Loucy (cell line): ENCODE data around the gene URGCP.

Experiments used
- H2AFZ ChIP-seq: fragments of 200-600 bp; sonication (generic); 2 replicates; pipeline ENCODE4 v1.6.0; 2016; ENCODE audit warnings: antibody characterized with exemption, mild to moderate bottlenecking, low read length, moderate library complexity
- H3F3A ChIP-seq: fragments of 200-600 bp; 2 replicates; pipeline ENCODE4 v1.6.0; 2016; ENCODE audit warnings: antibody characterized with exemption, low read depth, mild to moderate bottlenecking
- H3K27me3 ChIP-seq: fragments of 200-600 bp; sonication (generic); 2 replicates; pipeline ENCODE4 v1.6.1; 2014; ENCODE audit warnings: low read length, mild to moderate bottlenecking; ENCODE audit not compliant: insufficient read depth, poor library complexity, severe bottlenecking
- H3K36me3 ChIP-seq: fragments of 200-600 bp; sonication (generic); 2 replicates; pipeline ENCODE4 v1.6.1; 2016; ENCODE audit warnings: low read length; ENCODE audit not compliant: insufficient read depth
- H3K4me1 ChIP-seq: fragments of 200-600 bp; sonication (generic); 2 replicates; pipeline ENCODE4 v1.5.1; 2014; ENCODE audit warnings: low read length, mild to moderate bottlenecking; ENCODE audit not compliant: insufficient read depth, poor library complexity, severe bottlenecking
- H3K4me2 ChIP-seq: fragments of 200-600 bp; sonication (generic); 2 replicates; pipeline ENCODE4 v1.6.0; 2014; ENCODE audit warnings: antibody characterized with exemption, low read length, low read depth, mild to moderate bottlenecking; ENCODE audit not compliant: poor library complexity, severe bottlenecking
- H3K4me3 ChIP-seq: fragments of 200-600 bp; sonication (generic); 2 replicates; pipeline ENCODE4 v1.5.1; 2014; ENCODE audit warnings: low read length, mild to moderate bottlenecking, mixed read lengths; ENCODE audit not compliant: poor library complexity, severe bottlenecking
- H3K79me2 ChIP-seq: fragments of 200-600 bp; sonication (generic); 2 replicates; pipeline ENCODE4 v1.6.1; 2014; ENCODE audit warnings: low read length; ENCODE audit not compliant: insufficient read depth
- H3K9ac ChIP-seq: fragments of 200-600 bp; sonication (generic); 2 replicates; pipeline ENCODE4 v1.6.0; 2014; ENCODE audit warnings: mild to moderate bottlenecking, low read depth, low read length, moderate library complexity; ENCODE audit not compliant: poor library complexity, severe bottlenecking
- H3K9me2 ChIP-seq: fragments of 200-600 bp; sonication (generic); replicated peaks from 2 replicates; pipeline ENCODE4 v1.6.1; 2016; ENCODE audit warnings: low read depth, low read length, mixed read lengths
- H3K9me3 ChIP-seq: fragments of 200-600 bp; sonication (generic); 2 replicates; pipeline ENCODE4 v1.6.1; 2014; ENCODE audit warnings: mild to moderate bottlenecking, antibody characterized with exemption, low read length, low read depth; ENCODE audit not compliant: insufficient read depth
- H4K20me1 ChIP-seq: fragments of 200-600 bp; sonication (generic); 2 replicates; pipeline ENCODE4 v1.6.0; 2014; ENCODE audit warnings: antibody characterized with exemption, low read length, mild to moderate bottlenecking; ENCODE audit not compliant: insufficient read depth, poor library complexity, severe bottlenecking
- EZH2phosphoT487 ChIP-seq: fragments of 200-600 bp; IDR thresholded peaks from 2 replicates; pipeline ENCODE4 v1.6.1; 2018; ENCODE audit warnings: antibody characterized with exemption, mild to moderate bottlenecking, moderate library complexity, borderline replicate concordance
- TF ChIP-seq, protein P1 (sequence below): fragments of 200-600 bp; sonication (generic); conservative IDR thresholded peaks from 2 replicates; pipeline ENCODE4 v1.5.1; 2014; ENCODE audit warnings: mild to moderate bottlenecking, antibody characterized with exemption, low read length

The URGCP gene

DNA sequence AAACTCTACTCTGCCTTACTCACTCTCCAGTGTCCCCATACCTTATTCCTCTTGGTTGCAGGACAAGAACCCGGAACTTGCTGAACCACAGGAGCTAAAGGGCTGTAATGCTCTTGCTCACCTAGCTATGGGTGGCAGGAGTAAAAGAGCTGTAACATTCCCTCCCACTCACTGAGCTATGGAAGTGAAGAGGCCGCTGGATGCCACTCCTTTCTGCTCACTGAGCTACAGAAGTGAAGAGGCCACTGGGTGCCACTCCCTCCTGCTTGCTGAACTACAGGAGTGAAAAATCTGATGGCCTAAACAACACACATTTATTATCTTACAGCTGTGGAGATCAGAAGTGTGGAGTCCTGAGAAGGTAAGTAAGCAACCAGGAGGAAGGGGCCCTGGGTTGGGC is 54.6 kb downstream of the URGCP start:
- H3K4me2 ChIP-seq: no peak overlapping the region
- H3K4me1 ChIP-seq: peaks cover 9% of the 10 kb centered on the region
- H4K20me1 ChIP-seq: no peaks in the 10 kb centered on the region
- TF ChIP-seq, protein P1, sequence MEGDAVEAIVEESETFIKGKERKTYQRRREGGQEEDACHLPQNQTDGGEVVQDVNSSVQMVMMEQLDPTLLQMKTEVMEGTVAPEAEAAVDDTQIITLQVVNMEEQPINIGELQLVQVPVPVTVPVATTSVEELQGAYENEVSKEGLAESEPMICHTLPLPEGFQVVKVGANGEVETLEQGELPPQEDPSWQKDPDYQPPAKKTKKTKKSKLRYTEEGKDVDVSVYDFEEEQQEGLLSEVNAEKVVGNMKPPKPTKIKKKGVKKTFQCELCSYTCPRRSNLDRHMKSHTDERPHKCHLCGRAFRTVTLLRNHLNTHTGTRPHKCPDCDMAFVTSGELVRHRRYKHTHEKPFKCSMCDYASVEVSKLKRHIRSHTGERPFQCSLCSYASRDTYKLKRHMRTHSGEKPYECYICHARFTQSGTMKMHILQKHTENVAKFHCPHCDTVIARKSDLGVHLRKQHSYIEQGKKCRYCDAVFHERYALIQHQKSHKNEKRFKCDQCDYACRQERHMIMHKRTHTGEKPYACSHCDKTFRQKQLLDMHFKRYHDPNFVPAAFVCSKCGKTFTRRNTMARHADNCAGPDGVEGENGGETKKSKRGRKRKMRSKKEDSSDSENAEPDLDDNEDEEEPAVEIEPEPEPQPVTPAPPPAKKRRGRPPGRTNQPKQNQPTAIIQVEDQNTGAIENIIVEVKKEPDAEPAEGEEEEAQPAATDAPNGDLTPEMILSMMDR: no peak
- no peaks in the 10 kb centered on the region for H3K79me2 ChIP-seq
- no peak overlapping the region for H2AFZ ChIP-seq
- no peak overlapping the region for H3K4me3 ChIP-seq
- H3F3A ChIP-seq: no peaks in the 10 kb centered on the region
- H3K27me3 ChIP-seq: peaks cover 29% of the 10 kb centered on the region
- no peak overlapping the region for H3K9ac ChIP-seq
- no peaks in the 10 kb centered on the region for H3K36me3 ChIP-seq
- H3K9me2 ChIP-seq: no peaks in the 10 kb centered on the region
- H3K9me3 ChIP-seq: no peaks in the 10 kb centered on the region

- Histone ChIP-seq H3K9ac (no peak overlapping the region), H3K4me1 (peaks cover 9% of the 10 kb centered on the region), H3K9me3 (no peaks in the 10 kb centered on the region), H2AFZ (no peak overlapping the region), H3K36me3 (no peaks in the 10 kb centered on the region), H3K27me3 (peaks cover 29% of the 10 kb centered on the region), H3K9me2 (no peaks in the 10 kb centered on the region), H4K20me1 (no peaks in the 10 kb centered on the region), H3K4me3 (no peak overlapping the region), H3K4me2 (peak overlapping the region; percentile 9), H3F3A (no peaks in the 10 kb centered on the region), H3K79me2 (no peaks in the 10 kb centered on the region)
- TF ChIP-seq, protein P1: no peak
- no peak for TF ChIP-seq EZH2phosphoT487
Observed at GRCh38 chr7:43850348-43851116, 55.9 kb downstream of the URGCP start.

GRCh38 chr7:43849047-43849446 is 57.3 kb downstream of the URGCP start:
- no peak overlapping the region for H3K9ac ChIP-seq
- no peaks in the 10 kb centered on the region for H3K79me2 ChIP-seq
- no peak overlapping the region for H2AFZ ChIP-seq
- no peaks in the 10 kb centered on the region for H4K20me1 ChIP-seq
- H3K4me3 ChIP-seq: no peak overlapping the region
- peaks cover 9% of the 10 kb centered on the region for H3K4me1 ChIP-seq
- no peaks in the 10 kb centered on the region for H3K9me2 ChIP-seq
- no peaks in the 10 kb centered on the region for H3F3A ChIP-seq
- no peaks in the 10 kb centered on the region for H3K9me3 ChIP-seq
- TF ChIP-seq, protein P1: no peak
- no peak for TF ChIP-seq EZH2phosphoT487
- no peaks in the 10 kb centered on the region for H3K36me3 ChIP-seq
- peaks cover 29% of the 10 kb centered on the region for H3K27me3 ChIP-seq
- no peak overlapping the region for H3K4me2 ChIP-seq
